ENCODE measurements around the gene FIGNL1. TPM values are rescaled to one million over a fixed set of nuclear protein-coding genes. Genes with fewer than 3 reads are reported as not detected.

FIGNL1 gene, protein sequence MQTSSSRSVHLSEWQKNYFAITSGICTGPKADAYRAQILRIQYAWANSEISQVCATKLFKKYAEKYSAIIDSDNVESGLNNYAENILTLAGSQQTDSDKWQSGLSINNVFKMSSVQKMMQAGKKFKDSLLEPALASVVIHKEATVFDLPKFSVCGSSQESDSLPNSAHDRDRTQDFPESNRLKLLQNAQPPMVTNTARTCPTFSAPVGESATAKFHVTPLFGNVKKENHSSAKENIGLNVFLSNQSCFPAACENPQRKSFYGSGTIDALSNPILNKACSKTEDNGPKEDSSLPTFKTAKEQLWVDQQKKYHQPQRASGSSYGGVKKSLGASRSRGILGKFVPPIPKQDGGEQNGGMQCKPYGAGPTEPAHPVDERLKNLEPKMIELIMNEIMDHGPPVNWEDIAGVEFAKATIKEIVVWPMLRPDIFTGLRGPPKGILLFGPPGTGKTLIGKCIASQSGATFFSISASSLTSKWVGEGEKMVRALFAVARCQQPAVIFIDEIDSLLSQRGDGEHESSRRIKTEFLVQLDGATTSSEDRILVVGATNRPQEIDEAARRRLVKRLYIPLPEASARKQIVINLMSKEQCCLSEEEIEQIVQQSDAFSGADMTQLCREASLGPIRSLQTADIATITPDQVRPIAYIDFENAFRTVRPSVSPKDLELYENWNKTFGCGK
- 24.7 to 26.7 TPM (median 25.4 TPM) in 3 replicates for total RNA-seq

DNA sequence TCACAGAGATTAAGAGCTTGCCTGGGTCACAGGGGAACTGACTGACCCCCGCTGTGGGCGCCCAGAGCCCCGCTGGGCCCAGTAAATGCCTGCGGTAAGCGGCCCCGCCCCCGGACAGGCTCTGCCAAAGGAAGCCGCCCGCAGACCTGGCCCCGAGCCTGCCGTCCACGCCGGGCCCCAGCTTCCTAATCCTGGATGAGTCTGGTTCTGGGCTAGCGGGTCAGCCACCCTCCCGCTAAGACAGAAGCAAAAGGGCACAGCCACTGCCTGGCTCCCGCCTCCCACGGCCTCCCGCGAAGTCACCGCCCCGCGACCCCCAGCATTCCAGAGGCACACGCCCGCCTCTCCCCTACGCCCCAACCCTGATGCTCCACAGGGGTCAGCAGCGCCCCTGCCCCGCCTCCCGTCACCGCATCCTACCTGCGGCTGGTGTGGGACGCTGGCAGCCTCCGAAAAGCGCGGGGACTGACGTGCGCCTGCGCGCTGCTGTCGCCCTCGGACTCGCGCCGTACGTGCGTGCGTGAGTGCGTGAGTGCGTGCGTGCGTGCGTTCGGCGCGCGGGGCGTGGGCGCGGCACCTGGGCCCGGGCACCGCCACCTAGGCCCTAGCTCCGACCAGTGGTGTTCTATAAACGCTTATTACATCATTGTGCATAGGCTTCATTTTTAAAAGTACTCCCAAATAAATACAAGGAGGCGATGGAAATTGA, at the start of gene FIGNL1:
Gene FIGNL1 (minus strand): TSS at position 470 of the 709 bp plus-strand sequence. CDS start 3,063 bp downstream, outside the sequence.
- Mint-ChIP-seq H3K4me1 (peaks cover 13% of the 10 kb centered on the region), H3K9me3 (no peaks in the 10 kb centered on the region), H3K36me3 (peaks cover 17% of the 10 kb centered on the region), H3K27me3 (ENCODE audit: low read depth) (peaks cover 10% of the 10 kb centered on the region), H3K4me3 (peak within 1 kb of the TSS; percentile 82), H3K27ac (peak within 1 kb of the TSS; percentile 64)
- TF ChIP-seq, protein P1, sequence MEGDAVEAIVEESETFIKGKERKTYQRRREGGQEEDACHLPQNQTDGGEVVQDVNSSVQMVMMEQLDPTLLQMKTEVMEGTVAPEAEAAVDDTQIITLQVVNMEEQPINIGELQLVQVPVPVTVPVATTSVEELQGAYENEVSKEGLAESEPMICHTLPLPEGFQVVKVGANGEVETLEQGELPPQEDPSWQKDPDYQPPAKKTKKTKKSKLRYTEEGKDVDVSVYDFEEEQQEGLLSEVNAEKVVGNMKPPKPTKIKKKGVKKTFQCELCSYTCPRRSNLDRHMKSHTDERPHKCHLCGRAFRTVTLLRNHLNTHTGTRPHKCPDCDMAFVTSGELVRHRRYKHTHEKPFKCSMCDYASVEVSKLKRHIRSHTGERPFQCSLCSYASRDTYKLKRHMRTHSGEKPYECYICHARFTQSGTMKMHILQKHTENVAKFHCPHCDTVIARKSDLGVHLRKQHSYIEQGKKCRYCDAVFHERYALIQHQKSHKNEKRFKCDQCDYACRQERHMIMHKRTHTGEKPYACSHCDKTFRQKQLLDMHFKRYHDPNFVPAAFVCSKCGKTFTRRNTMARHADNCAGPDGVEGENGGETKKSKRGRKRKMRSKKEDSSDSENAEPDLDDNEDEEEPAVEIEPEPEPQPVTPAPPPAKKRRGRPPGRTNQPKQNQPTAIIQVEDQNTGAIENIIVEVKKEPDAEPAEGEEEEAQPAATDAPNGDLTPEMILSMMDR (IDR thresholded peaks at IDR 0.05; ENCODE audit: unreplicated experiment) = no peak
- DNase-seq (ENCODE audit: low spot score in 2 of 2, unreplicated experiment in 2 of 2) = peak; percentile 38 to 63

DNA sequence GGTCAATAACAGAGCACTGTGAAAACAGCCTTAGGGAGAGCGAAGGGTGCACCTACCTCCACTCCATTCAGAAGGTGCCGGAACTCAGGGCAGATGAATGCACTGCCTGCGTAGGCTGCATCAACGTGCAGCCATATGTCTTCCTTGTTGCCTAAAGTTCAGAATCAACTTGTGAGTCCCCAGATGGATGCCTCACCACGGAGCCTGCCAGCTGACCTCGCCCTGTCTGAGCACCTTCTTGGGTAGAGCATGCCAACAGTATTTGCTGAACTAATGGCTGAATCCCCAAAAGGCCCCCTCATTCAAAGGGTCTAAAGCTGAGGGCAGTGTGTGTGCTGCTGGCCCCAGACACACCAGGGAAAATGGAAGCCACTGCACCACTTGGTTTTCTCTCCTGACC, 48.9 kb upstream of the FIGNL1 start:
- no peak overlapping the region for H3K4me3 Mint-ChIP-seq
- H3K27ac Mint-ChIP-seq = no peak overlapping the region
- H3K36me3 Mint-ChIP-seq = no peaks in the 10 kb centered on the region
- TF ChIP-seq, protein P1 (IDR thresholded peaks at IDR 0.05; ENCODE audit: unreplicated experiment) = no peak
- H3K4me1 Mint-ChIP-seq = no peaks in the 10 kb centered on the region
- peaks cover 4% of the 10 kb centered on the region for H3K9me3 Mint-ChIP-seq
- no peak for DNase-seq (ENCODE audit: low spot score in 2 of 2, unreplicated experiment in 2 of 2)
- H3K27me3 Mint-ChIP-seq (ENCODE audit: low read depth) = peaks cover 8% of the 10 kb centered on the region

DNA sequence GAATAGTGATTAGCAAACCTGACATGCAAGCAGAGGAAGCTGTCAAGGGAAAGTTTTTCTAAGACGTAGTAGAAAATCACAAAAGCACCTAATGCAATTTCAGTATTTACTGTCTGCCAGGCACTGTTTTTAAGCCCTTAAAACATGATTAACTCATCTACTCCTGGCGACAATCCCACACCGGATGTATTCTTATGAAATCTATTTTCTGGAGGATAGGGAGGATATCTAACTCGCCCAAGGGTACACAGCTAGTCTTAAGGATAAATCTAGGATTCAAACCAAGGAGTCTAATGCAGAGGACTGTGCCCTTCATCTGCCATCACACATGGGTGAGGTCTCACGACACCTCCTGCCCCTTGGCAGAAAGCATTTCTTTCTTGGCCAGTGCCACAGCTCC, 47.8 kb upstream of the FIGNL1 start:
- TF ChIP-seq, protein P1 (IDR thresholded peaks at IDR 0.05; ENCODE audit: unreplicated experiment) = no peak
- no peaks in the 10 kb centered on the region for H3K4me1 Mint-ChIP-seq
- DNase-seq (ENCODE audit: low spot score in 2 of 2, unreplicated experiment in 2 of 2) = no peak

DNA sequence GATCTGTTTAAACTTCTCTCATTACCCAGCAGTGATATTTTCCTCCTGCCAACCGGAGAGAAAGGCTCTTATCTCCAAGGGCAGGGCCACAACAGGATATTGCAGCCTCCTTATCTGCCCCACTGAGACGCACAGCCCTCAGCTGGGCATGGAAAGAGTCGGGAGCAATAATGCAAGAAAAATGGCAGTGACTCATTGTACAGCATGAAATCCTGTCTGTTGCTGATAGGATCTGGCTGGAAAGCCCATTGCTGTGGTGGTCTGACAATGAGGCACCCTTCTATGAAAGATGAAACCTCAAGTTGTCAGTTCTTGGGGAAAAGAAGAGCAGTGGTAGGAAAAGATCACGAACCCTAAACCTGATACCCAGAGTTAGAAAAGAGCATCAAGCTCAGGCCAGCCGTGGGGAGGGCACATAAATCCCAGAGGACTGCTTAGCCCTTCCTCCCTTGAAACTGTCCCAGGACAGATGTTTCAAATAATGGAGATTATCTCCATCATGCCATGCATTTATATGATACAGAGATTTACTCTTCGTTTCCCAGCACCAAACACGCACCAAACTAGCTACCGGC, 47.0 kb upstream of the FIGNL1 start:
- H3K4me1 Mint-ChIP-seq = no peaks in the 10 kb centered on the region
- no peak overlapping the region for H3K27ac Mint-ChIP-seq
- TF ChIP-seq, protein P1 (IDR thresholded peaks at IDR 0.05; ENCODE audit: unreplicated experiment) = no peak
- H3K27me3 Mint-ChIP-seq (ENCODE audit: low read depth) = peaks cover 8% of the 10 kb centered on the region
- DNase-seq (ENCODE audit: low spot score in 2 of 2, unreplicated experiment in 2 of 2) = no peak
- H3K4me3 Mint-ChIP-seq = no peak overlapping the region
- no peaks in the 10 kb centered on the region for H3K36me3 Mint-ChIP-seq
- peaks cover 4% of the 10 kb centered on the region for H3K9me3 Mint-ChIP-seq

More for the DNA sequence above, 47.8 kb upstream of the FIGNL1 start:
- peaks cover 8% of the 10 kb centered on the region for H3K27me3 Mint-ChIP-seq (ENCODE audit: low read depth)
- H3K36me3 Mint-ChIP-seq = no peaks in the 10 kb centered on the region
- no peak overlapping the region for H3K27ac Mint-ChIP-seq
- peaks cover 4% of the 10 kb centered on the region for H3K9me3 Mint-ChIP-seq
- H3K4me3 Mint-ChIP-seq = no peak overlapping the region

DNA sequence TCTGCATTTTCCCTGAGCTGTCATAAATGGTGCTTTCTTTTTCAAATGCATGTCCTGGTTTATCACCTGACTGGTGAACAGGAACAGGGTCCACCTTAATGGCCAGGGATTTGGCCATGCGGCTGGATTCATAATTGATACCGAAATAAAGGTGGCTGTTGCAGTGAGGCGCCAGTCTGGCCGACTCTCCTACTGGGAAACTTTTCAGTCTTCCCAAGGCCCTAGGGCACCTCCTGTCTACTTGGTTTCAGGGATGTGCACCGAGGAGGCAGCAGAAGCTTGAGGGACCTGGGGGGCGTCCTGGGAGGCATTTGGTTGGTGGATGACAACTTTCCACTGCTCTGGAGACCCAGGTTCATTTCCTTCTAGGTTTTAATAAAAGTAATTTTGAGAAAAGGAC, 46.4 kb upstream of the FIGNL1 start:
- no peak overlapping the region for H3K4me3 Mint-ChIP-seq
- H3K9me3 Mint-ChIP-seq = peaks cover 4% of the 10 kb centered on the region
- DNase-seq (ENCODE audit: low spot score in 2 of 2, unreplicated experiment in 2 of 2) = no peak
- H3K27ac Mint-ChIP-seq = no peak overlapping the region
- peaks cover 8% of the 10 kb centered on the region for H3K27me3 Mint-ChIP-seq (ENCODE audit: low read depth)
- TF ChIP-seq, protein P1 (IDR thresholded peaks at IDR 0.05; ENCODE audit: unreplicated experiment) = no peak
- no peaks in the 10 kb centered on the region for H3K36me3 Mint-ChIP-seq
- no peaks in the 10 kb centered on the region for H3K4me1 Mint-ChIP-seq

Data from mesothelial cell of epicardium (in vitro differentiated cells).